K562 (cell line): ENCODE measurements around the gene PANK2. TPM values are rescaled to one million over a fixed set of nuclear protein-coding genes. Genes with fewer than 3 reads are reported as not detected.
A peak's percentile ranks its signal among the peaks of the same experiment; 100 is the strongest.

ENCODE experiments used
- ATAC-seq: fragments of 200-7000 bp; cut with Tn5 transposase; 3 replicates; pipeline ENCODE4 v1.9.1; 2020; ENCODE audit warnings: moderate library complexity
- BruUV-seq: library from RNA; stranded (reverse); fragments of 400-500 nt; replicated peaks from 2 replicates; lab custom pipeline; 2021; lab: Mats Ljungman, UMichigan
- CTCF ChIA-PET: fragments of 300-600 bp; formaldehyde crosslinking; extraction: SDS; loops from one replicate; lab custom pipeline; 2021; ENCODE audit warnings: low intra/inter-chr PET ratio; lab: Yijun Ruan, JAX
- POLR2A ChIA-PET: fragments of 300-600, 350-650 bp; sonication (Branson Sonifier 250); formaldehyde crosslinking; extraction: SDS; loops from one replicate; lab custom pipeline; 2021; ENCODE audit warnings: antibody characterized with exemption, inconsistent platforms; lab: Yijun Ruan, JAX
- DNase-seq, 4 experiments: peaks; one replicate each; pipeline versions ENCODE4 v3.0.0 to v3.0.0-alpha.2; 2011 to 2018; ENCODE audit warnings: low spot score in 3 of 4, mixed read lengths in 3 of 4; ENCODE audit errors: extremely low read depth in 1 of 4
- FAIRE-seq: peaks from 2 replicates; lab custom pipeline; 2011; peaks lifted over from hg19 to GRCh38; lab: Jason Lieb, UNC
- H2AFZ ChIP-seq: 2 replicates; pipeline ENCODE4 v1.6.0; 2011; ENCODE audit warnings: low read depth, low read length, control low read depth, inconsistent platforms
- H3K27ac ChIP-seq: fragments of 200-600 bp; 3 replicates; pipeline ENCODE4 v1.8.0; 2011; ENCODE audit warnings: low read depth, mild to moderate bottlenecking, control low read depth, inconsistent platforms, low read length, moderate library complexity, mixed read lengths; ENCODE audit errors: extremely low read depth
- H3K27me3 ChIP-seq, 2 experiments: fragments of 300-600 bp in 1 of 2; 2 replicates in 1 of 2; 3 replicates in 1 of 2; pipeline versions ENCODE4 v1.6.0 to v1.8.0; 2011; ENCODE audit warnings: inconsistent platforms in 2 of 2, low read length in 2 of 2, mild to moderate bottlenecking in 1 of 2, mixed read lengths in 1 of 2, moderate library complexity in 1 of 2; ENCODE audit not compliant: control insufficient read depth in 2 of 2, insufficient read depth in 2 of 2
- H3K36me3 ChIP-seq: fragments of 300-600 bp; 3 replicates; pipeline ENCODE4 v1.8.0; 2011; ENCODE audit warnings: mild to moderate bottlenecking, low read length, inconsistent platforms; ENCODE audit not compliant: control insufficient read depth, insufficient read depth
- H3K4me1 ChIP-seq, 2 experiments: fragments of 200-600 bp in 1 of 2; replicated peaks in 1 of 2; 2 replicates in 1 of 2; 3 replicates in 1 of 2; pipeline versions ENCODE4 v1.5.1 to v1.8.0; 2011; ENCODE audit warnings: inconsistent platforms in 2 of 2, low read length in 2 of 2, mild to moderate bottlenecking in 1 of 2, mixed read lengths in 1 of 2, moderate library complexity in 1 of 2; ENCODE audit not compliant: control insufficient read depth in 2 of 2, insufficient read depth in 2 of 2
- H3K4me2 ChIP-seq: 2 replicates; pipeline ENCODE4 v1.6.1; 2011; ENCODE audit warnings: low read length, control low read depth, inconsistent platforms, mixed read lengths; ENCODE audit not compliant: insufficient read depth
- H3K4me3 ChIP-seq: fragments of 200-600 bp; sonication (generic), shearing (Covaris generic); 2 replicates; pipeline ENCODE4 v1.5.1; 2016; ENCODE audit warnings: control low read depth, inconsistent platforms
- H3K79me2 ChIP-seq: fragments of 200-600 bp; 3 replicates; pipeline ENCODE4 v1.8.0; 2011; ENCODE audit warnings: low read length, inconsistent platforms; ENCODE audit not compliant: control insufficient read depth, insufficient read depth
- H3K9ac ChIP-seq, 2 experiments: 2 replicates each; pipeline versions ENCODE4 v1.6.0 to v1.6.1; 2011; ENCODE audit warnings: low read depth in 2 of 2, low read length in 2 of 2, control low read depth in 1 of 2, inconsistent platforms in 1 of 2, mild to moderate bottlenecking in 1 of 2, mixed read lengths in 1 of 2; ENCODE audit not compliant: insufficient read depth in 1 of 2
- H3K9me1 ChIP-seq: one replicate; pipeline ENCODE4 v1.6.0; 2011; ENCODE audit warnings: inconsistent platforms, mild to moderate bottlenecking, low read length, moderate library complexity; ENCODE audit not compliant: control insufficient read depth, insufficient read depth
- H3K9me3 ChIP-seq: replicated peaks from 2 replicates; pipeline ENCODE4 v1.5.1; 2011; ENCODE audit warnings: low read depth, low read length, inconsistent platforms; ENCODE audit not compliant: control insufficient read depth, insufficient read depth
- H4K20me1 ChIP-seq: replicated peaks from 2 replicates; pipeline ENCODE4 v1.6.1; 2011; ENCODE audit warnings: low read length, inconsistent platforms, mixed read lengths; ENCODE audit not compliant: control insufficient read depth, insufficient read depth
- CREBBP ChIP-seq: IDR thresholded peaks from one replicate; pipeline ENCODE4 v1.6.1; 2012; ENCODE audit warnings: low read depth, mild to moderate bottlenecking, control low read depth, inconsistent platforms, low read length
- FOXJ3 ChIP-seq: sonication (generic); formaldehyde crosslinking; IDR thresholded peaks from 2 replicates; pipeline ENCODE4 v1.4.0; 2020; ENCODE audit warnings: mild to moderate bottlenecking, missing genetic modification reagents
- GTF2E2 ChIP-seq: fragments of 200-800 bp; sonication (Bioruptor generic); IDR thresholded peaks from 2 replicates; pipeline ENCODE4 v1.6.1; 2016; ENCODE audit warnings: missing genetic modification characterization, missing compliant biosample characterization
- HSF4 ChIP-seq: fragments of 250-450 bp; sonication (Bioruptor Pico); IDR thresholded peaks from 2 replicates; pipeline ENCODE4 v2.1.2; 2022; ENCODE audit warnings: mild to moderate bottlenecking, moderate library complexity, borderline replicate concordance
- KLF13 ChIP-seq: fragments of 450-650 bp; IDR thresholded peaks from 2 replicates; pipeline ENCODE4 v1.6.1; 2016; ENCODE audit warnings: missing genetic modification characterization, low read depth, mild to moderate bottlenecking, missing compliant biosample characterization, moderate library complexity, borderline replicate concordance
- MTA1 ChIP-seq: fragments of 450-650 bp; IDR thresholded peaks from 2 replicates; pipeline ENCODE4 v1.6.1; 2017; ENCODE audit warnings: borderline replicate concordance
- PTBP1 ChIP-seq: fragments of 200-400 bp; formaldehyde crosslinking; IDR thresholded peaks from 2 replicates; pipeline ENCODE4 v1.6.1; 2017; ENCODE audit warnings: low read depth, low read length
- RBM17 ChIP-seq: fragments of 200-400 bp; formaldehyde crosslinking; IDR thresholded peaks from 2 replicates; pipeline ENCODE4 v1.6.1; 2017; ENCODE audit warnings: low read depth, mild to moderate bottlenecking, low read length, borderline replicate concordance
- SRSF7 ChIP-seq: fragments of 200-400 bp; formaldehyde crosslinking; optimal IDR thresholded peaks from 2 replicates; pipeline ENCODE3; 2017; ENCODE audit warnings: mild to moderate bottlenecking, low read depth, low read length
- ZBED1 ChIP-seq: IDR thresholded peaks from 2 replicates; pipeline ENCODE4 v1.6.1; 2014
- ZEB2 ChIP-seq: fragments of 450-650 bp; IDR thresholded peaks from 2 replicates; pipeline ENCODE4 v1.6.1; 2016
- ZFP36 ChIP-seq: fragments of 150-350 bp; IDR thresholded peaks from 2 replicates; pipeline ENCODE4 v1.6.1; 2018; ENCODE audit warnings: low read length, low read depth; ENCODE audit not compliant: partially characterized antibody
- ZNF121 ChIP-seq: sonication (generic); formaldehyde crosslinking; conservative IDR thresholded peaks from 2 replicates; pipeline ENCODE4 v1.8.0; 2022; ENCODE audit warnings: missing genetic modification reagents
- ZNF133 ChIP-seq: fragments of 250-450 bp; sonication (Bioruptor Pico); IDR thresholded peaks from 2 replicates; pipeline ENCODE4 v1.4.0; 2020; ENCODE audit warnings: mild to moderate bottlenecking
- ZNF324 ChIP-seq: fragments of 250-450 bp; sonication (Bioruptor Pico); IDR thresholded peaks from 2 replicates; pipeline ENCODE4 v1.4.0; 2020; ENCODE audit warnings: mild to moderate bottlenecking
- ZNF444 ChIP-seq: fragments of 250-450 bp; sonication (Bioruptor Pico); IDR thresholded peaks from 2 replicates; pipeline ENCODE4 v1.4.0; 2020; ENCODE audit warnings: mild to moderate bottlenecking, moderate library complexity
- ZNF695 ChIP-seq: fragments of 450-650 bp; formaldehyde crosslinking; IDR thresholded peaks from 2 replicates; pipeline ENCODE4 v1.4.0; 2020; ENCODE audit warnings: mild to moderate bottlenecking, moderate library complexity
- WGBS: fragments of 100-300 bp; shearing (Covaris generic); methylation state at CpG from one replicate; pipeline ENCODE4 v1.1.6; 2016; ENCODE audit warnings: low coverage, mixed read lengths; ENCODE audit not compliant: insufficient coverage; ENCODE audit errors: missing lambda C conversion rate; 5-methylcytosine and 5-hydroxymethylcytosine counted together
- in situ Hi-C: fragments of 300-500 bp; cut with MboI; formaldehyde crosslinking; loops from 4 replicates; pipeline ENCODE4 v1.15.0; 2018; ENCODE audit warnings: inconsistent platforms, mixed read lengths
- intact Hi-C: fragments of 100-400 bp; cut with micrococcal nuclease; formaldehyde crosslinking; loops from 2 replicates; pipeline ENCODE4 v1.14.2; 2022
- polyA plus RNA-seq, 8 experiments: library from polyadenylated mRNA; depleted of rRNA in 4 of 8; stranded (reverse) in 5 of 8; unstranded in 3 of 8; fragments of >200 nt; fragmentation: Nextera tagmentation in 2 of 8; fragmentation: Illumina TruSeq in 1 of 8; extraction: Ambion mirVana in 2 of 8; extraction: Trizol in 1 of 8; gene quantifications; 2 replicates each; pipeline versions ENCODE4 v1.2.1 to v1.2.3, GENCODE V29; 2011 to 2014; ENCODE audit warnings: inconsistent platforms in 1 of 8, missing spikeins in 1 of 8
- total RNA-seq, 7 experiments: library from RNA; depleted of rRNA in 6 of 7; stranded (reverse); fragments of >200 nt in 6 of 7; fragmentation: Illumina TruSeq in 2 of 7; extraction: Trizol in 2 of 7; gene quantifications; 2 replicates each; pipeline versions ENCODE4 v1.2.1 to v1.2.3, GENCODE V29; 2011 to 2021; ENCODE audit warnings: low replicate concordance in 1 of 7
- TF ChIP-seq, protein P1 (sequence below): fragments of 250-450 bp; sonication (Bioruptor Pico); IDR thresholded peaks from 2 replicates; pipeline ENCODE4 v1.5.0; 2021
- TF ChIP-seq, protein P2 (sequence below): fragments of 450-650 bp; conservative IDR thresholded peaks from 2 replicates; pipeline ENCODE4 v1.6.1; 2016; ENCODE audit warnings: missing genetic modification characterization, low read depth, mild to moderate bottlenecking, missing compliant biosample characterization, moderate library complexity

Gene PANK2
- total and polyA plus RNA-seq, 9 of the 15 experiments (the other 6 are each of a cell fraction or from before 2014, with no cell fraction given) = 14.9 to 43.5 (median 31.4) TPM

DNA sequence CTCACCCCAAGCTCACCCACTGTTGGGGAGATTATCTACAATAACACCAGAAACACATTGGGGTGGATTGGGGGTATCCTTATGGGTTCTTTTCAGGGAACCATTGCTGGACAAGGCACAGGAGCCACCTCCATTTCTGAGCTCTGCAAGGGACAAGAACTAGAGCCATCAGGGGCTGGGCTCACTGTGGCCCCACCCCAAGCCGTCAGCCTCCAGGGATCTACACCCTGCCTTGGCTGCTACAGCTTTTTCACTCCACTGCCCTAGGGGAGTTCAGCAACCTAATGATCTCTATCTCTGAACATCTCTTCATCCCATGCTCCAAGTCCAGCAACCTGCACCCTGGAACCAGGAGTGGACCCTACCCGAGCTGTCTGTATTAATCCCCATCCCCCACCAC is 21.4 kb upstream of the PANK2 start:
- 43% methylated on average over 1 of the region's 2 CpGs for WGBS
- no peak overlapping the region for H3K9ac ChIP-seq
- no peak overlapping the region for H3K27ac ChIP-seq
- H3K4me3 ChIP-seq = no peak overlapping the region
- no peaks in the 10 kb centered on the region for H4K20me1 ChIP-seq
- ATAC-seq (peak; percentile 66), DNase-seq (no peak), FAIRE-seq (no peak)
- H3K9me1 ChIP-seq = peaks cover 2% of the 10 kb centered on the region
- no peak for TF ChIP-seq GTF2E2 (tag)
- no peak for TF ChIP-seq ZFP36
- TF ChIP-seq ZEB2 = no peak
- no peak for TF ChIP-seq RBM17
- no peak for TF ChIP-seq HSF4 (CRISPR knock-in tag)
- no peak for TF ChIP-seq SRSF7
- TF ChIP-seq MTA1 = no peak
- no peak for TF ChIP-seq ZNF695 (CRISPR knock-in tag)
- no peak for TF ChIP-seq KLF13 (tag)
- TF ChIP-seq ZNF133 (CRISPR knock-in tag) = no peak
- TF ChIP-seq ZNF324 (CRISPR knock-in tag) = no peak
- no peak for TF ChIP-seq ZBED1
- TF ChIP-seq, protein P1, sequence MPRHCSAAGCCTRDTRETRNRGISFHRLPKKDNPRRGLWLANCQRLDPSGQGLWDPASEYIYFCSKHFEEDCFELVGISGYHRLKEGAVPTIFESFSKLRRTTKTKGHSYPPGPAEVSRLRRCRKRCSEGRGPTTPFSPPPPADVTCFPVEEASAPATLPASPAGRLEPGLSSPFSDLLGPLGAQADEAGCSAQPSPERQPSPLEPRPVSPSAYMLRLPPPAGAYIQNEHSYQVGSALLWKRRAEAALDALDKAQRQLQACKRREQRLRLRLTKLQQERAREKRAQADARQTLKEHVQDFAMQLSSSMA (CRISPR knock-in tag) = no peak
- TF ChIP-seq, protein P2, sequence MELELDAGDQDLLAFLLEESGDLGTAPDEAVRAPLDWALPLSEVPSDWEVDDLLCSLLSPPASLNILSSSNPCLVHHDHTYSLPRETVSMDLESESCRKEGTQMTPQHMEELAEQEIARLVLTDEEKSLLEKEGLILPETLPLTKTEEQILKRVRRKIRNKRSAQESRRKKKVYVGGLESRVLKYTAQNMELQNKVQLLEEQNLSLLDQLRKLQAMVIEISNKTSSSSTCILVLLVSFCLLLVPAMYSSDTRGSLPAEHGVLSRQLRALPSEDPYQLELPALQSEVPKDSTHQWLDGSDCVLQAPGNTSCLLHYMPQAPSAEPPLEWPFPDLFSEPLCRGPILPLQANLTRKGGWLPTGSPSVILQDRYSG (tag) = no peak
- TF ChIP-seq PTBP1 = no peak
- no peak for TF ChIP-seq ZNF444 (CRISPR knock-in tag)
- TF ChIP-seq CREBBP = no peak
- no peak for TF ChIP-seq FOXJ3 (CRISPR knock-in tag)
- TF ChIP-seq ZNF121 (CRISPR knock-in tag) = no peak
- no peaks in the 10 kb centered on the region; a peak in 1 of 5 replicates for H3K27me3 ChIP-seq
- H3K4me2 ChIP-seq = no peak overlapping the region
- no peaks in the 10 kb centered on the region for H3K9me3 ChIP-seq
- peaks cover 0 to 3% of the 10 kb centered on the region in 2 experiments; a peak in 3 of 5 replicates for H3K4me1 ChIP-seq
- peaks cover 49% of the 10 kb centered on the region; the same call in 2 of the 3 replicates for H3K36me3 ChIP-seq
- in situ Hi-C loops = no loop called here
- POLR2A ChIA-PET = interaction anchor here (0.7 to 2.3 kb wide), 3 partner anchors 8 to 217 kb away, joined by 3 to 7 read pairs (median 3); no protein-coding TSS in a partner anchor
- no TSS peak for BruUV-seq
- CTCF ChIA-PET = no interaction called here
- no peak overlapping the region for H2AFZ ChIP-seq
- intact Hi-C loops = no loop called here
- H3K79me2 ChIP-seq = no peaks in the 10 kb centered on the region
